Measurements from ENCODE around the gene RNF113B.

The RNF113B gene

GRCh38 chr13:98189841-98190505 lies 12.9 kb upstream of the RNF113B start:
- H3K4me3 ChIP-seq (ENCODE audit: low read depth, low read length): no peak overlapping the region
- no peaks in the 10 kb centered on the region for H3K36me3 ChIP-seq (ENCODE audit: control insufficient read depth, insufficient read depth, low read length)
- H3K27me3 ChIP-seq (ENCODE audit: control insufficient read depth, insufficient read depth, low read length): no peaks in the 10 kb centered on the region
- no peaks in the 10 kb centered on the region for H3K9me3 ChIP-seq (ENCODE audit: control insufficient read depth, insufficient read depth, low read length)
- H3K4me1 ChIP-seq (ENCODE audit: control insufficient read depth, insufficient read depth, low read length): peaks cover 26% of the 10 kb centered on the region; the same call in 1 of the 2 replicates
- H3K27ac ChIP-seq (ENCODE audit: low read depth, low read length): no peak overlapping the region
- no peak overlapping the region for H3K9ac ChIP-seq (ENCODE audit: low read depth, low read length)

- Histone ChIP-seq H3K4me3 (ENCODE audit: low read depth, low read length) (no peak overlapping the region), H3K27ac (ENCODE audit: low read depth, low read length) (no peak overlapping the region), H3K4me1 (ENCODE audit: control insufficient read depth, insufficient read depth, low read length) (peaks cover 21% of the 10 kb centered on the region; the same call in 1 of the 2 replicates), H3K9ac (ENCODE audit: low read depth, low read length) (no peak overlapping the region), H3K9me3 (ENCODE audit: control insufficient read depth, insufficient read depth, low read length) (no peaks in the 10 kb centered on the region), H3K27me3 (ENCODE audit: control insufficient read depth, insufficient read depth, low read length) (no peaks in the 10 kb centered on the region), H3K36me3 (ENCODE audit: control insufficient read depth, insufficient read depth, low read length) (no peaks in the 10 kb centered on the region)
Measured at GRCh38 chr13:98188544-98189166, 11.6 kb upstream of the RNF113B start.

- Histone ChIP-seq H3K9ac (ENCODE audit: low read depth, low read length) (no peak overlapping the region), H3K9me3 (ENCODE audit: control insufficient read depth, insufficient read depth, low read length) (no peaks in the 10 kb centered on the region), H3K4me1 (ENCODE audit: control insufficient read depth, insufficient read depth, low read length) (peaks cover 25% of the 10 kb centered on the region; the same call in 1 of the 2 replicates), H3K27ac (ENCODE audit: low read depth, low read length) (no peak overlapping the region), H3K4me3 (ENCODE audit: low read depth, low read length) (no peak overlapping the region), H3K27me3 (ENCODE audit: control insufficient read depth, insufficient read depth, low read length) (no peaks in the 10 kb centered on the region), H3K36me3 (ENCODE audit: control insufficient read depth, insufficient read depth, low read length) (no peaks in the 10 kb centered on the region)
Measured at GRCh38 chr13:98187965-98188261, 10.8 kb upstream of the RNF113B start.

GRCh38 chr13:98187155-98187964 lies 10.3 kb upstream of the RNF113B start:
- Histone ChIP-seq H3K4me1 (ENCODE audit: control insufficient read depth, insufficient read depth, low read length) (peaks cover 25% of the 10 kb centered on the region; the same call in 1 of the 2 replicates), H3K27me3 (ENCODE audit: control insufficient read depth, insufficient read depth, low read length) (no peaks in the 10 kb centered on the region), H3K9ac (ENCODE audit: low read depth, low read length) (no peak overlapping the region), H3K27ac (ENCODE audit: low read depth, low read length) (no peak overlapping the region), H3K4me3 (ENCODE audit: low read depth, low read length) (no peak overlapping the region), H3K9me3 (ENCODE audit: control insufficient read depth, insufficient read depth, low read length) (no peaks in the 10 kb centered on the region), H3K36me3 (ENCODE audit: control insufficient read depth, insufficient read depth, low read length) (no peaks in the 10 kb centered on the region)

GRCh38 chr13:98184792-98185191 lies 7.7 kb upstream of the RNF113B start:
- Histone ChIP-seq H3K4me1 (ENCODE audit: control insufficient read depth, insufficient read depth, low read length) (peaks cover 19% of the 10 kb centered on the region; the same call in 1 of the 2 replicates), H3K27ac (ENCODE audit: low read depth, low read length) (no peak overlapping the region), H3K9me3 (ENCODE audit: control insufficient read depth, insufficient read depth, low read length) (no peaks in the 10 kb centered on the region), H3K27me3 (ENCODE audit: control insufficient read depth, insufficient read depth, low read length) (no peaks in the 10 kb centered on the region), H3K9ac (ENCODE audit: low read depth, low read length) (no peak overlapping the region), H3K4me3 (ENCODE audit: low read depth, low read length) (no peak overlapping the region), H3K36me3 (ENCODE audit: control insufficient read depth, insufficient read depth, low read length) (no peaks in the 10 kb centered on the region)

GRCh38 chr13:98182589-98182988 lies 5.5 kb upstream of the RNF113B start:
- no peak overlapping the region for H3K9ac ChIP-seq (ENCODE audit: low read depth, low read length)
- no peak overlapping the region for H3K4me3 ChIP-seq (ENCODE audit: low read depth, low read length)
- H3K36me3 ChIP-seq (ENCODE audit: control insufficient read depth, insufficient read depth, low read length): no peaks in the 10 kb centered on the region
- H3K27me3 ChIP-seq (ENCODE audit: control insufficient read depth, insufficient read depth, low read length): no peaks in the 10 kb centered on the region
- no peaks in the 10 kb centered on the region for H3K9me3 ChIP-seq (ENCODE audit: control insufficient read depth, insufficient read depth, low read length)
- H3K4me1 ChIP-seq (ENCODE audit: control insufficient read depth, insufficient read depth, low read length): peaks cover 16% of the 10 kb centered on the region; the same call in 1 of the 2 replicates
- no peak overlapping the region for H3K27ac ChIP-seq (ENCODE audit: low read depth, low read length)

GRCh38 chr13:98182153-98182552 lies 5.1 kb upstream of the RNF113B start:
- no peak overlapping the region for H3K9ac ChIP-seq (ENCODE audit: low read depth, low read length)
- H3K27me3 ChIP-seq (ENCODE audit: control insufficient read depth, insufficient read depth, low read length): no peaks in the 10 kb centered on the region
- H3K9me3 ChIP-seq (ENCODE audit: control insufficient read depth, insufficient read depth, low read length): no peaks in the 10 kb centered on the region
- H3K4me1 ChIP-seq (ENCODE audit: control insufficient read depth, insufficient read depth, low read length): peaks cover 16% of the 10 kb centered on the region; the same call in 1 of the 2 replicates
- H3K4me3 ChIP-seq (ENCODE audit: low read depth, low read length): no peak overlapping the region
- H3K36me3 ChIP-seq (ENCODE audit: control insufficient read depth, insufficient read depth, low read length): no peaks in the 10 kb centered on the region
- no peak overlapping the region for H3K27ac ChIP-seq (ENCODE audit: low read depth, low read length)

GRCh38 chr13:98181111-98181815 lies 4.2 kb upstream of the RNF113B start:
- H3K4me1 ChIP-seq (ENCODE audit: control insufficient read depth, insufficient read depth, low read length): peaks cover 16% of the 10 kb centered on the region; the same call in 1 of the 2 replicates
- no peaks in the 10 kb centered on the region for H3K9me3 ChIP-seq (ENCODE audit: control insufficient read depth, insufficient read depth, low read length)
- no peaks in the 10 kb centered on the region for H3K36me3 ChIP-seq (ENCODE audit: control insufficient read depth, insufficient read depth, low read length)
- no peak overlapping the region for H3K4me3 ChIP-seq (ENCODE audit: low read depth, low read length)
- H3K27me3 ChIP-seq (ENCODE audit: control insufficient read depth, insufficient read depth, low read length): no peaks in the 10 kb centered on the region
- H3K27ac ChIP-seq (ENCODE audit: low read depth, low read length): no peak overlapping the region
- H3K9ac ChIP-seq (ENCODE audit: low read depth, low read length): no peak overlapping the region

GRCh38 chr13:98180092-98180491 lies 3.0 kb upstream of the RNF113B start:
- Histone ChIP-seq H3K36me3 (ENCODE audit: control insufficient read depth, insufficient read depth, low read length) (no peaks in the 10 kb centered on the region), H3K27me3 (ENCODE audit: control insufficient read depth, insufficient read depth, low read length) (no peaks in the 10 kb centered on the region), H3K9me3 (ENCODE audit: control insufficient read depth, insufficient read depth, low read length) (no peaks in the 10 kb centered on the region), H3K4me1 (ENCODE audit: control insufficient read depth, insufficient read depth, low read length) (peaks cover 18% of the 10 kb centered on the region; the same call in 1 of the 2 replicates), H3K4me3 (ENCODE audit: low read depth, low read length) (no peak overlapping the region), H3K27ac (ENCODE audit: low read depth, low read length) (no peak overlapping the region), H3K9ac (ENCODE audit: low read depth, low read length) (no peak overlapping the region)

- Histone ChIP-seq H3K27me3 (ENCODE audit: control insufficient read depth, insufficient read depth, low read length) (no peaks in the 10 kb centered on the region), H3K27ac (ENCODE audit: low read depth, low read length) (no peak overlapping the region), H3K4me1 (ENCODE audit: control insufficient read depth, insufficient read depth, low read length) (peaks cover 54% of the 10 kb centered on the region), H3K9me3 (ENCODE audit: control insufficient read depth, insufficient read depth, low read length) (no peaks in the 10 kb centered on the region), H3K36me3 (ENCODE audit: control insufficient read depth, insufficient read depth, low read length) (no peaks in the 10 kb centered on the region), H3K9ac (ENCODE audit: low read depth, low read length) (no peak overlapping the region), H3K4me3 (ENCODE audit: low read depth, low read length) (no peak overlapping the region)
Measured at GRCh38 chr13:98175823-98176222, 1.2 kb downstream of the RNF113B start.

All from HUES48 (cell line).